NCI-H1417 treated with DMSO at 0.1 percent for 48 hours (cell line): ENCODE results near the gene P2RY6.
"Not testable (repeated sequence)": the region's sequence is repeated elsewhere in the genome, so short reads cannot be mapped to it uniquely, and the experiment has no call there.

Experiments used
- DNase-seq: peaks from one replicate; lab custom pipeline; 2025; lab: John Stamatoyannopoulos, UW

The P2RY6 gene

DNA sequence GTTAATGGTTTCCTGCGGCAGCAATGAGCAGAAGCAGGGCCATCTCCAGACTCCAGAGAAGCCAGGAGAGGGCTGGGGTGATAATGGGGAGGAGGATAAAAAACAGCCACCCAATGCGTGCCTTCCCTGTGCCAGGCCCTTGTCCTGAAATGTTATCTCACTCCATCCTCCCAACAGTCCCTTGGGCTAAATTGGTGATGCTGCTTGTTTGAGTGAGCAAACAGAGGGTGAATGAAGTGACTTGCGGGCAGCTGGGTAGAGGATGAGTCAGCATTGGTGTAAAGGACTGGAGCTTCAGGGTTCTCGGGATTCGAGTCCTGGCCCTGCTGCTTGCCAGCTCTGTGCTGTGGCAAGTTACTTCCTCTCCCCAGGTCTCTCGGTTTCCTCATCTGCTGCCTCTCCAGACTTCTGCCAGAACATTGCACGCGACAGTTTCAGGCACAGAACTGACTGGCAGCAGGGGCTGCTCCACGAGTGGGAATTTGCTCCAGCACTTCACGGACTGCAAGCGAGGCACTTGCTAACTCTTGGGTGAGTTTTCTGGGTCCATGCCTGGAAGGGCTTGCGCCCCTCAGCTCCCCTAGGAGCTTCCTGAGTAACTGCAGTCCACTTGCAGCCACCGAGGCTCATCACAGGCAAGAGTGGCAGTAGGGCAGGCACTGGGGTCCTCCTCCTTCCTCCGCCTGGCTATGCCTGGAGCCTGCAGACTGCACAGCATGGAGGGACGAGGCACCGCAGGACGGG is at the start of gene P2RY6:
P2RY6 (plus strand) TSS at position 403 of the 744 bp plus-strand sequence. CDS start 24,181 bp downstream, outside the sequence.
- DNase-seq, result no peak

DNA sequence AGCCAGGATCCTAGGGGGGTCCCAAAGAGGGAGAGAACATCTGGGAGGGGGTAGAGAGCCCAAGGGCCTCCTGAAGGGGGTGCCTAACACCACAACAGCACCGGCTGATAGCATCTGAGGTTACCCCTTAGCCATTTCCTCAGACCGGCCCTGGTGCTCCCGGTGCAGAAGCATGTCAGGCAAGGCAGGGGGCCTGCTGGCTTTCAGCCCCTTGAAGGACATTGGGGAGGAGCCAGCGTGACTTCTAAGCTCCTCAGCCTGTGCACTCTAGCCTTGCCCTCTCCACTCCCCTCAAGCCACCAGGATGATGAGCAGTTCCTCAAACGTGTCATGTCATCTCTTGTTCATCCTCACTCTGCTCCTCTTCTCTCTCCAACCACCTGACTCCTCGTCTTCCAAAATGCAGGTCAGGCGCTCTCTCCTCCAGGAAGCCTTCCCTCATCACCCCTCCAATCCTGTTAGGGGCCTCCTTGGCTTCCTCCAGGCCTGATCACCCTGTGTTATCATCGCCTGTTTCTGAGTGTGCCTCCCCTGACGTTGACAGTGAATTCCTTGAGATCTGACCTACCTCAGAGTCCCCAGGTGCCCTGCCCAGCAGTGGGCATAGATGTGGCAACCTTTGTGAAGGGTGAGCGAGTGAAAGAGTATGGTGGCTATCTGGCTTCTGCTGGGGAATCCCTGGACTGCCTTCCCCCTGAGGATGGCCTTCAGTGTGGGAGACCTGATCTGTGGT is 48.0 kb upstream of the P2RY6 start:
- DNase-seq, result no peak

DNA sequence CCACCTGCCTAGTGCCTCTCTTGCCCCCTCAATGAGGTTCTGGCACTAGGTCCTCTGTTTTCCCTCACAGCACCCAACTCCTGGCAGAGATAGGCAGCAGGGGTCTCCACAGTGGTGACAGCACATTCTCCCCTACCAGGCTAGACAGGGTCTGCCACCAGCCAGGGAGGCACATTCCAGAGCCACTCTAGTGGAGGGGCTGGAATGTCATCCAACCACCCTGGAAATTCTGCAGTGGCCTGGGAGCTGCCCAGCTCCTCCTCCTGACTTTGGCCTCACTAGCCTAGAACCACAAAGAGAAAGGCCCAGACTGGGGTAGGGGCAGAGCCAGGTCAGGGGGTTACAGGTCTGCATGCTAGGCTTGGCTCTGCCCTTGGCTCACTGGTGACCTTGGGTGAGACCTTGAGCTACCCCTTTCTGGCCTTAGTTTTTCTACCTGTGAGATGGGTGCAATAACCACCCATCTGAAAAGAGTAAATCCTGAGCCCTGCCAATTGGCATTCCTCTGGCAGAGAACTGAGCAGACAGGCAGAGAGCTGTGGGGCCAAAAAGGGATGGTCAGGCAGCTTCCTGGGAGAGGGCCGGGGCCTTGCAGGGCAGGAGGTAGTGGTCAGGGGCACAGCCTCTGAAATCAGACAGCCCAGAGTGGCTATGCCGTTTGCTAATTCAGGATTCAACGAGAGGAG is 47.0 kb upstream of the P2RY6 start:
- no peak for DNase-seq

GRCh38 chr11:73225851-73226250 is 46.3 kb upstream of the P2RY6 start:
- no peak for DNase-seq

- no peak for DNase-seq
These were observed 45.7 kb upstream of the P2RY6 start for GRCh38 chr11:73226297-73227006.

DNA sequence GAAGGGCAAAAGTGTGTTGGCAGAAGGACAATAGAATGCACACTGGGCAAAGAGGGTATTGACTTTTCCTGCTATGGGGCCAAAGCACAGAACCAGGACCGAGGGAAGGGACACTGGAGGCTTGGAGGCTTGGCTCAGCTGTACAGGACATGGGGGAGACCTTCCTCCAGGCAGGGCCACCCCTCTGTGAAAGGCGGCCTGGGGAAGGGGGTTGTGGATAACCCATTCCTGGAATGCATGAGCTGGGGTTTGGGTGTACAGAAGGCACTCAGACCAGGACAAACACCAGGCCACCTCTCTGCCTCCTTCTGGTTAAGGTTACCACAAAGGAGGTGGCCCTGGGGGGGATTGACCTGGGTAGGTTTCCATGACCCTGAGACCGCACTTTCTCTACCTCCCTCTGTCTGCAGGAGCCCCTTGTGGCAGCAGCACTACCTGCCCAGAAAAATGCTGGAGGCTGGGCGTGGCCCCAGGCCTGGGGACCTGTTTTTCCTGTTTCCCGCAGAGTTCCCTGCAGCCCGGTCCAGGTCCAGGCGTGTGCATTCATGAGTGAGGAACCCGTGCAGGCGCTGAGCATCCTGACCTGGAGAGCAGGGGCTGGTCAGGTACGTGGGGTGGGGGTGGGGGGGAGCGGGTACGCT is 44.4 kb upstream of the P2RY6 start:
- no peak for DNase-seq

DNA sequence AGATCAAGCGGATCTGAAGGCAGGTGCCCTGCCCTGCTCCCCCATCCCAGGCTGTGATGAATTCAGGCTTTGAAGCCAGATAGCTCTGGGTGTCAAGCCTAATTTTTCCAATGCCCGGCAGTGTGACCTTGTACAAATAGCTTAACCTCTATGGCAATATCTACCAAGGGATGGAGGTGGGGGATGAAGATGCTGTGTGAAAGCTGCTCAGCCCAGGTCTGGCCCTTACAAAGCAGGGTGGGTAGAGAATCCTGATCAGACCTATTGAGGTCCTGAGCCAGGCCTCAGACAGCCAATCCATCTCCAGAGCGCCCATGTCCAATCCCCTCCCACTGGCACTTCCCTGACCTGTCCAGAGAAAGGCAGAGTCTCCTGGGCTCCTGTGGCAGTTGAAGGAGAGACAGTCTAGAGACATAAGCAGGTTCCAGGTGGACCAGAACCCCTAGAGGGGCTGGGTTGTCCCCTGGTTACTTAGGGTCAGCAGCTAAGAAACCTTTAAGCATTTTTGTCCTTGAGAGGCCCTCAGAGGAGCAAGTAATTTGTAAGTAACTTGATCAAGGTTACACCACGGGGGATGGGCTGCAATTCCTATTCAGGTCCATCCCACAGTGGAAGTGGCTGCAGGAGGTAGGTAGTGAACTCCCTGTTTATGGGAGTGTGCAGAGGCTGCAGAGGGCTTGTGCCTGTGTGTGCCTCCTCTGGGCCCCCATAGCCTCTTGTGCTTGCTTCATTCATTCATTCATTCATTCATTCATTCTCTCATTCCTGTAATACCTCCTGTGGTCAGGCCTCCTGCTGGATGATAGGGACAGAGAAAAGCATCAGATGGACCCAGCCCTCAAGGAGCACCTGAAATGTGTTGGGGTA is 43.6 kb upstream of the P2RY6 start:
- no peak for DNase-seq

GRCh38 chr11:73229321-73229895 is 42.7 kb upstream of the P2RY6 start:
- DNase-seq, result no peak

- DNase-seq, result no peak
These were observed 42.0 kb upstream of the P2RY6 start for GRCh38 chr11:73229896-73230875.

DNA sequence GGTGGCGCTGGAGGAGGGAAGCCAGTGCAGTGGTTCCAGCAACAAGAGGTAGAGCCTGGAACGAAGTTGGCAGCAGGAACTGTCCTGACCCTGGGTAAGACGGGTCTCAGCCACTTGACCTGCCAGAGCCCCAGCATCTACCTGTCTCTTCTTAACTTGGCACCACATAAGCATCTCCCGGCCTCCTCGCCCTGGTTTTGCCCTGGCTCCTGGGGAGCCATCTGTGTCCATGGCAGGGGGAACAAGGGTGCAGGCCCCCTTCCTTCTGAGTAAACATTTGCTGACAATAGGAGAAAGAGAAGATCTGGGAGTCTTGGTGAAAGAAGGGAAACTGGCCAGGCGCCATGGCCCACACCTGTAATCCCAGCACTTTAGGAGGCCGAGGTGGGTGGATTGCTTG is 41.2 kb upstream of the P2RY6 start:
- DNase-seq, result no peak

- DNase-seq, result not testable (repeated sequence)
These were observed 39.7 kb upstream of the P2RY6 start for GRCh38 chr11:73232487-73232886.

DNA sequence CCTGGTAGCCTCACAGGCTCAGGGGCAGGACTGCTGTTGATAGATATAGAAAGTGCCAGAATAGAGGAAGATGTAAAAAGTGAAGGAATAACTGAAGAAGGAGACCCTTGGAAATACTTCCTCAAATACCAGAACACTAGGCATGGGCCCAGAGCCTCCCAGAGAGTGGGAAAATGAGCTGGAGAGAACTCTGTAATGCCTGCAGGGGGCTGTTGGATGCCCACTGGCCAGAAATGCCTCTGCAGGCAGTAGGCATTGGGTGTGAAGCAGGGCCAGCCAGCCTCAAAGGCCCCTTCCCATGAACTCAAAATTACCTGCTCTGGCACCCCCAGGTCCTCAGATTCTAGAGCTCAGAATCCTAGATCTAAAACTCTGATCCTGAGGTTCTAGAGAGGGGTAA is 38.9 kb upstream of the P2RY6 start:
- no peak for DNase-seq

GRCh38 chr11:73233692-73234470 is 38.3 kb upstream of the P2RY6 start:
- DNase-seq, result no peak

DNA sequence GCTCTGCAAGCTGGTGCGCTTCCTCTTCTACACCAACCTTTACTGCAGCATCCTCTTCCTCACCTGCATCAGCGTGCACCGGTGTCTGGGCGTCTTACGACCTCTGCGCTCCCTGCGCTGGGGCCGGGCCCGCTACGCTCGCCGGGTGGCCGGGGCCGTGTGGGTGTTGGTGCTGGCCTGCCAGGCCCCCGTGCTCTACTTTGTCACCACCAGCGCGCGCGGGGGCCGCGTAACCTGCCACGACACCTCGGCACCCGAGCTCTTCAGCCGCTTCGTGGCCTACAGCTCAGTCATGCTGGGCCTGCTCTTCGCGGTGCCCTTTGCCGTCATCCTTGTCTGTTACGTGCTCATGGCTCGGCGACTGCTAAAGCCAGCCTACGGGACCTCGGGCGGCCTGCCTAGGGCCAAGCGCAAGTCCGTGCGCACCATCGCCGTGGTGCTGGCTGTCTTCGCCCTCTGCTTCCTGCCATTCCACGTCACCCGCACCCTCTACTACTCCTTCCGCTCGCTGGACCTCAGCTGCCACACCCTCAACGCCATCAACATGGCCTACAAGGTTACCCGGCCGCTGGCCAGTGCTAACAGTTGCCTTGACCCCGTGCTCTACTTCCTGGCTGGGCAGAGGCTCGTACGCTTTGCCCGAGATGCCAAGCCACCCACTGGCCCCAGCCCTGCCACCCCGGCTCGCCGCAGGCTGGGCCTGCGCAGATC is 37.5 kb upstream of the P2RY6 start:
- DNase-seq, result no peak

- no peak for DNase-seq
These were observed 36.8 kb upstream of the P2RY6 start for GRCh38 chr11:73235236-73235786.

GRCh38 chr11:73236205-73236765 is 35.9 kb upstream of the P2RY6 start:
- DNase-seq, result no peak

DNA sequence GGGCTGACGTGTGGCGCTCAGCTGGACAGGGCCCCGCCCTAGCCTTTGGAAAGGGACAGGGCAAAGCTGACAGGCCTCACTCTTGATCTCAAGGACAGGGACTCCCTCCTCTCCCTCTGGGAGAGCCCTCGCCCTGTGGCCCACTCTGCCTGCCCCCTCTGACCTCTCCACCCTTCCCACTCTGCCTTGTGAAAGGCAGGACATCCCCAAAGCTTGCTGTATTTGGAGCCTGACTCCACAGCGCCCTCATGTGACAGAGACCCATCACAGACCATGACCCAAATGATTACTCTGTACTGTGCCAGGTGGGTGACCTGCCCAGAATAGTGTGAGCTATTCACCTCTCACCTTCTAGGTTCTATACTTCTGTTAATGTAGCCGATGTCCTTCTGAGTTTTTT is 35.3 kb upstream of the P2RY6 start:
- no peak for DNase-seq
